RWPE2 (cell line): Measurements from ENCODE around the gene CYP26B1.

Experiments
- ATAC-seq: fragments of 200-7000 bp; cut with Tn5 transposase; 3 replicates; pipeline ENCODE4 v1.9.1; 2021; ENCODE audit warnings: low read depth
- DNase-seq: peaks from one replicate; pipeline ENCODE4 v3.0.0-alpha.2; 2020; ENCODE audit warnings: low spot score
- H3K27ac ChIP-seq: fragments of 450-650 bp; 2 replicates; pipeline ENCODE4 v1.5.1; 2017; ENCODE audit warnings: mild to moderate bottlenecking; ENCODE audit not compliant: poor library complexity, severe bottlenecking
- H3K27me3 ChIP-seq: fragments of 250-450 bp; sonication (Bioruptor Pico); 2 replicates; pipeline ENCODE4 v1.5.1; 2021; ENCODE audit warnings: mild to moderate bottlenecking, moderate library complexity; ENCODE audit not compliant: insufficient read depth, poor library complexity, severe bottlenecking
- H3K36me3 ChIP-seq: fragments of 250-450 bp; sonication (Bioruptor Pico); 2 replicates; pipeline ENCODE4 v1.5.1; 2020; ENCODE audit warnings: low read depth, mild to moderate bottlenecking, moderate library complexity
- H3K4me1 ChIP-seq: fragments of 250-450 bp; sonication (Bioruptor Pico); 2 replicates; pipeline ENCODE4 v1.5.1; 2021; ENCODE audit warnings: mild to moderate bottlenecking, moderate library complexity; ENCODE audit not compliant: insufficient read depth, poor library complexity, severe bottlenecking
- H3K4me3 ChIP-seq: fragments of 250-450 bp; sonication (Bioruptor Pico); 2 replicates; pipeline ENCODE4 v1.5.1; 2021; ENCODE audit warnings: mild to moderate bottlenecking, moderate library complexity; ENCODE audit not compliant: severe bottlenecking
- H3K9me3 ChIP-seq: fragments of 250-450 bp; sonication (Bioruptor Pico); 2 replicates; pipeline ENCODE4 v1.5.1; 2021; ENCODE audit warnings: mild to moderate bottlenecking, moderate library complexity; ENCODE audit not compliant: severe bottlenecking
- TF ChIP-seq, protein P1 (sequence below): fragments of 450-650 bp; IDR thresholded peaks from one replicate; pipeline ENCODE4 v1.5.1; 2017; ENCODE audit warnings: mild to moderate bottlenecking, moderate library complexity; ENCODE audit not compliant: poor library complexity, severe bottlenecking

CYP26B1 gene

DNA sequence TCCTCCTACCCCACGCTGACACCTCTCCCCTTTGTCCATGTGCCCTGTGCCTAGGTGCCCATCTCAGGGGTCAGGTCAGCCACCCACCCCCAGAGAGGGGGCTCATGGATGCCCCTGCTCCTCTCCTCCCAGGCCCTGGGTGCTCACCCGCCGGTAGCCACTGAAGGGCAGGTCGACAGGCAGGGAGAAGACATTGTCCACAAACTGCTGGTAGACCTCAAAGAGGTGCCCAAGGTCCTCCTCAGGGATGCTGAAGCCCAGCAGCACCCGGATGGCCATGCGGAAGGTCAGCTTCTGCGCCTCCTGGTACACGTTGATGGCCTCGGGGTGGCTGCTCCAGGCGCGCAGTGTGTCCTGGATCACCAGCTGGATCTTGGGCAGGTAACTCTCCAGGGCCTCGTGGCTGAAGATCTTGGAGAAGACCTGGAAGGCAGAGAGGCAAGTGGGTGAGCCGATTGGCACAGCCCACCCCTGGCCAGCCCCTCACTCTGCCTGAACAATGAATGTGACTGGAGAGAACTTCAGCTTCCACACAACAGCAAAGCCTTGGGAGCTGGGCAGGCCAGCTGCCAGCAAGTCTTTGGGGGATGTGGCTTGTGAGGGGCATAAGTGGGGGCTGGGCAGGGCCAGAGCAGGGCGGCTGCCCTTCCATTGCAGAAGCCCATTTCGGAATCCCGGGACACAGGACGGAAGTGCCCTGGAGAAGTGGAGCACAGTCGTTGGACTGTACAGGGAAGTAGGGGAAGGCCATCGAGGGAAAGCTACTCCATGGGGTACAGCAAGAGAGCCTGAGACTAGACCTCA, 12.5 kb downstream of the CYP26B1 start:
- Histone ChIP-seq H3K4me1 (peaks cover 5% of the 10 kb centered on the region), H3K36me3 (peaks cover 4% of the 10 kb centered on the region; the same call in 1 of the 2 replicates), H3K27ac (no peak overlapping the region), H3K27me3 (no peaks in the 10 kb centered on the region), H3K9me3 (no peaks in the 10 kb centered on the region), H3K4me3 (no peak overlapping the region)
- TF ChIP-seq, protein P1, sequence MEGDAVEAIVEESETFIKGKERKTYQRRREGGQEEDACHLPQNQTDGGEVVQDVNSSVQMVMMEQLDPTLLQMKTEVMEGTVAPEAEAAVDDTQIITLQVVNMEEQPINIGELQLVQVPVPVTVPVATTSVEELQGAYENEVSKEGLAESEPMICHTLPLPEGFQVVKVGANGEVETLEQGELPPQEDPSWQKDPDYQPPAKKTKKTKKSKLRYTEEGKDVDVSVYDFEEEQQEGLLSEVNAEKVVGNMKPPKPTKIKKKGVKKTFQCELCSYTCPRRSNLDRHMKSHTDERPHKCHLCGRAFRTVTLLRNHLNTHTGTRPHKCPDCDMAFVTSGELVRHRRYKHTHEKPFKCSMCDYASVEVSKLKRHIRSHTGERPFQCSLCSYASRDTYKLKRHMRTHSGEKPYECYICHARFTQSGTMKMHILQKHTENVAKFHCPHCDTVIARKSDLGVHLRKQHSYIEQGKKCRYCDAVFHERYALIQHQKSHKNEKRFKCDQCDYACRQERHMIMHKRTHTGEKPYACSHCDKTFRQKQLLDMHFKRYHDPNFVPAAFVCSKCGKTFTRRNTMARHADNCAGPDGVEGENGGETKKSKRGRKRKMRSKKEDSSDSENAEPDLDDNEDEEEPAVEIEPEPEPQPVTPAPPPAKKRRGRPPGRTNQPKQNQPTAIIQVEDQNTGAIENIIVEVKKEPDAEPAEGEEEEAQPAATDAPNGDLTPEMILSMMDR: no peak
- DNase-seq: peak; percentile 46
- no peak for ATAC-seq

GRCh38 chr2:72134408-72134996, 13.2 kb downstream of the CYP26B1 start:
- no peak overlapping the region for H3K27ac ChIP-seq
- no peak for ATAC-seq

DNA sequence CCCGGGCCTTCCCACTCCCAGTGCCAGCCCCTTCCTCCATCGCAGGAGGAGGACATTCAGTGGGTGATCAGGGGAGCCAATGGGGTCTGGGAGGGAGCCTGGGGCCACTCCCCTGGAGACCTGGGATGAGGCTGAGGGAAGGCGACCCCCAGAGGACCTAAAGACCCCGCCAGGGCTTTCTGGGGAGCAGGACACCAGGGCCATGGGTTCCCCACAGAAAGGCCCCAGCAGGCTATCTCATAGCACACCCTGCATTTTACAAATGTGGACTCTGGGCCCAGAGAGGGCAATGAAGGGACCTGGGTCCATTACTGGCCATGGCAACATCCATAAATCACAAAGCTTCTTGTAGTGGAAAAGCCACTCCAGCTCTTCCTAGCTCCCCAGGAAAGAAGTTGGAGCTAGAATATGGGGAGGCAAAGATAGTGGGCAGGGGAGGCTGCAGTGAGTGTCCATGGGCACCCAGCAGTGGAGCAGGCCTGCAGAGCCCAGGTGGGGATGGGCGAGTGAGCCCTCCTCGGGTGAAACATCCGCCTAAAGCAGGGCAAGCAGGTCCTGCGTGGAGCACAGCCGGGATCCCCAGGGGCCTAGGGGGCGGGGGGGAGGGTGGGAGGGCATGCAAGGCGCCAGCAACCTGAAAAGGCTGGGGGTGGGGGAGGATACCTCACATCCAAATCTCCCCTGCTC, 13.8 kb downstream of the CYP26B1 start:
- no peak overlapping the region for H3K4me3 ChIP-seq
- peaks cover 10% of the 10 kb centered on the region for H3K4me1 ChIP-seq
- no peak overlapping the region for H3K27ac ChIP-seq
- peak; percentile 30 for DNase-seq
- peaks cover 4% of the 10 kb centered on the region; the same call in 1 of the 2 replicates for H3K36me3 ChIP-seq
- TF ChIP-seq, protein P1: no peak
- no peaks in the 10 kb centered on the region for H3K27me3 ChIP-seq
- no peak for ATAC-seq
- no peaks in the 10 kb centered on the region for H3K9me3 ChIP-seq

More at GRCh38 chr2:72134408-72134996, 13.2 kb downstream of the CYP26B1 start:
- TF ChIP-seq, protein P1: no peak
- peaks cover 12% of the 10 kb centered on the region for H3K4me1 ChIP-seq
- H3K9me3 ChIP-seq: no peaks in the 10 kb centered on the region
- peak; percentile 39 for DNase-seq
- H3K36me3 ChIP-seq: peaks cover 4% of the 10 kb centered on the region; the same call in 1 of the 2 replicates
- no peaks in the 10 kb centered on the region for H3K27me3 ChIP-seq
- H3K4me3 ChIP-seq: no peak overlapping the region

DNA sequence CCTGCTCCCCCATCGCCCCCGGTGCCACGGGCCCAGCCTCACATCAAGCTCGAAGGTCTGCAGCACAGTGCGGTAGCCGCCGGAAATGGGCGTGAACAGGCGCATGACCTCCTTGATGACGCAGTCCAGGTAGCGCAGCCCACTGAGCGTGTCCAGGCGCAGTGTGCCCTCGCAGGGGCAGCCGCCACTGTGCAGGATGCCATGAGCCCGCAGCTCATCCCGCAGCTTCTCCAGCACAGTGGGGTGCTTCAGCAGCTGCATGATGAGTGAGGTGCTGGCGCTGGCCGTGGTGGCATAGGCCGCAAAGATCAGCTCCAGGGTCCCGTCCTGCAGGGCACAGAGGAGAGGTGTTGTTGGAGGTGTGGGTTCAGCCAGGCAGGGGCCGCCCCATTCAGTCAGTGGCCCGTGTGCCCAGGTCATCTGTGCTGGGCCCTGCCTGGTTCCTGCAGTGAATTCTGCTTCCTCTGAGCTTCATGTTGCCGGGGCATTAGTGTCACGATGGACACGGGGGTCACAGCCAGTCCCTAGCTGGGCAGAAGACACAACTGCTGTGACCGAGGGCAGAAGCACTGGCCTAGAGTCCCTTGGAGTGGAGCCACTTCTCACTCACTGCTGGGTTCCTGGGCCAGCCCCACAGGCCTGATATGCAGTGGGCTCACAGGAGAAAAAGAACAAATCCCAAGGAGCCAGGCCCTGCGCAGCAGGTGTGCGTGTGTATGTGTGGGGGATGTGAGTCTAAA, 14.5 kb downstream of the CYP26B1 start:
- peak; percentile 52 for DNase-seq
- Histone ChIP-seq H3K27ac (no peak overlapping the region), H3K9me3 (no peaks in the 10 kb centered on the region), H3K4me3 (no peak overlapping the region), H3K27me3 (no peaks in the 10 kb centered on the region), H3K4me1 (peaks cover 9% of the 10 kb centered on the region), H3K36me3 (peaks cover 4% of the 10 kb centered on the region; the same call in 1 of the 2 replicates)
- ATAC-seq: no peak
- TF ChIP-seq, protein P1: no peak
